ENCODE data around the gene RNF149. TPM values are rescaled to one million over a fixed set of nuclear protein-coding genes. Genes with fewer than 3 reads are reported as not detected.

RNF149 gene
- total and polyA plus RNA-seq, 9 of the 15 experiments (the other 6 are each of a cell fraction or from before 2014, with no cell fraction given) = 9.0 to 31.5 (median 22.8) TPM

- TF ChIP-seq CHAMP1 (IDR thresholded peaks at IDR 0.05) (no peak), RBFOX2 (IDR thresholded peaks at IDR 0.05; ENCODE audit: low read depth, low read length) (peak; percentile 94), RCOR1 (IDR thresholded peaks at IDR 0.05; ENCODE audit: borderline replicate concordance in 1 of 2, low read depth in 2 of 2, low read length in 2 of 2) (peak in 1 of 2 experiments; percentile 57; a peak in 1 of 4 replicates), SIN3B (IDR thresholded peaks at IDR 0.05; ENCODE audit: low read depth) (no peak), SMC3 (conservative IDR thresholded peaks at IDR 0.05; ENCODE audit: insufficient read depth, low read depth, low read length) (no peak), ZNF140 (CRISPR knock-in tag; IDR thresholded peaks at IDR 0.05) (no peak), DPF2 (IDR thresholded peaks at IDR 0.05) (peak; percentile 66; the same call in 1 of the 2 replicates), FOXJ2 (tag; IDR thresholded peaks at IDR 0.05) (no peak), POLR2AphosphoS5 (IDR thresholded peaks at IDR 0.05; ENCODE audit: control insufficient read depth, insufficient read depth, low read depth, low read length) (peak; percentile 68), JUN (IDR thresholded peaks at IDR 0.05; ENCODE audit: borderline replicate concordance, low read depth, low read length) (0 out of 2 replicates have a peak, but pooled peaks have one; percentile 9), JUN (CRISPR knock-in tag; IDR thresholded peaks at IDR 0.05; ENCODE audit: borderline replicate concordance) (peak; percentile 77; the same call in 1 of the 2 replicates), ZNF583 (CRISPR knock-in tag; IDR thresholded peaks at IDR 0.05) (0 out of 2 replicates have a peak, but pooled peaks have one; percentile 58), POLR2A (conservative IDR thresholded peaks at IDR 0.05) (peak; percentile 92), XRCC5 (IDR thresholded peaks at IDR 0.05; ENCODE audit: low read depth, low read length) (peak; percentile 80; the same call in 1 of the 2 replicates)
- TF ChIP-seq, protein P1, sequence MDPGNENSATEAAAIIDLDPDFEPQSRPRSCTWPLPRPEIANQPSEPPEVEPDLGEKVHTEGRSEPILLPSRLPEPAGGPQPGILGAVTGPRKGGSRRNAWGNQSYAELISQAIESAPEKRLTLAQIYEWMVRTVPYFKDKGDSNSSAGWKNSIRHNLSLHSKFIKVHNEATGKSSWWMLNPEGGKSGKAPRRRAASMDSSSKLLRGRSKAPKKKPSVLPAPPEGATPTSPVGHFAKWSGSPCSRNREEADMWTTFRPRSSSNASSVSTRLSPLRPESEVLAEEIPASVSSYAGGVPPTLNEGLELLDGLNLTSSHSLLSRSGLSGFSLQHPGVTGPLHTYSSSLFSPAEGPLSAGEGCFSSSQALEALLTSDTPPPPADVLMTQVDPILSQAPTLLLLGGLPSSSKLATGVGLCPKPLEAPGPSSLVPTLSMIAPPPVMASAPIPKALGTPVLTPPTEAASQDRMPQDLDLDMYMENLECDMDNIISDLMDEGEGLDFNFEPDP (CRISPR knock-in tag; IDR thresholded peaks at IDR 0.05) = no peak
- TF ChIP-seq, protein P2, sequence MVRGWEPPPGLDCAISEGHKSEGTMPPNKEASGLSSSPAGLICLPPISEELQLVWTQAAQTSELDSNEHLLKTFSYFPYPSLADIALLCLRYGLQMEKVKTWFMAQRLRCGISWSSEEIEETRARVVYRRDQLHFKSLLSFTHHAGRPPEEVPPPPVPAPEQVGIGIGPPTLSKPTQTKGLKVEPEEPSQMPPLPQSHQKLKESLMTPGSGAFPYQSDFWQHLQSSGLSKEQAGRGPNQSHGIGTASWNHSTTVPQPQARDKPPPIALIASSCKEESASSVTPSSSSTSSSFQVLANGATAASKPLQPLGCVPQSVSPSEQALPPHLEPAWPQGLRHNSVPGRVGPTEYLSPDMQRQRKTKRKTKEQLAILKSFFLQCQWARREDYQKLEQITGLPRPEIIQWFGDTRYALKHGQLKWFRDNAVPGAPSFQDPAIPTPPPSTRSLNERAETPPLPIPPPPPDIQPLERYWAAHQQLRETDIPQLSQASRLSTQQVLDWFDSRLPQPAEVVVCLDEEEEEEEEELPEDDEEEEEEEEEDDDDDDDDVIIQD (CRISPR knock-in tag; IDR thresholded peaks at IDR 0.05) = no peak
- TF ChIP-seq, protein P3, sequence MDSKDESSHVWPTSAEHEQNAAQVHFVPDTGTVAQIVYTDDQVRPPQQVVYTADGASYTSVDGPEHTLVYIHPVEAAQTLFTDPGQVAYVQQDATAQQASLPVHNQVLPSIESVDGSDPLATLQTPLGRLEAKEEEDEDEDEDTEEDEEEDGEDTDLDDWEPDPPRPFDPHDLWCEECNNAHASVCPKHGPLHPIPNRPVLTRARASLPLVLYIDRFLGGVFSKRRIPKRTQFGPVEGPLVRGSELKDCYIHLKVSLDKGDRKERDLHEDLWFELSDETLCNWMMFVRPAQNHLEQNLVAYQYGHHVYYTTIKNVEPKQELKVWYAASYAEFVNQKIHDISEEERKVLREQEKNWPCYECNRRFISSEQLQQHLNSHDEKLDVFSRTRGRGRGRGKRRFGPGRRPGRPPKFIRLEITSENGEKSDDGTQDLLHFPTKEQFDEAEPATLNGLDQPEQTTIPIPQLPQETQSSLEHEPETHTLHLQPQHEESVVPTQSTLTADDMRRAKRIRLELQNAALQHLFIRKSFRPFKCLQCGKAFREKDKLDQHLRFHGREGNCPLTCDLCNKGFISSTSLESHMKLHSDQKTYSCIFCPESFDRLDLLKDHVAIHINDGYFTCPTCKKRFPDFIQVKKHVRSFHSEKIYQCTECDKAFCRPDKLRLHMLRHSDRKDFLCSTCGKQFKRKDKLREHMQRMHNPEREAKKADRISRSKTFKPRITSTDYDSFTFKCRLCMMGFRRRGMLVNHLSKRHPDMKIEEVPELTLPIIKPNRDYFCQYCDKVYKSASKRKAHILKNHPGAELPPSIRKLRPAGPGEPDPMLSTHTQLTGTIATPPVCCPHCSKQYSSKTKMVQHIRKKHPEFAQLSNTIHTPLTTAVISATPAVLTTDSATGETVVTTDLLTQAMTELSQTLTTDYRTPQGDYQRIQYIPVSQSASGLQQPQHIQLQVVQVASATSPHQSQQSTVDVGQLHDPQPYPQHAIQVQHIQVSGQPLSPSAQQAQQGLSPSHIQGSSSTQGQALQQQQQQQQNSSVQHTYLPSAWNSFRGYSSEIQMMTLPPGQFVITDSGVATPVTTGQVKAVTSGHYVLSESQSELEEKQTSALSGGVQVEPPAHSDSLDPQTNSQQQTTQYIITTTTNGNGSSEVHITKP (IDR thresholded peaks at IDR 0.05; ENCODE audit: partially characterized antibody) = peak; percentile 72
- TF ChIP-seq, protein P4, sequence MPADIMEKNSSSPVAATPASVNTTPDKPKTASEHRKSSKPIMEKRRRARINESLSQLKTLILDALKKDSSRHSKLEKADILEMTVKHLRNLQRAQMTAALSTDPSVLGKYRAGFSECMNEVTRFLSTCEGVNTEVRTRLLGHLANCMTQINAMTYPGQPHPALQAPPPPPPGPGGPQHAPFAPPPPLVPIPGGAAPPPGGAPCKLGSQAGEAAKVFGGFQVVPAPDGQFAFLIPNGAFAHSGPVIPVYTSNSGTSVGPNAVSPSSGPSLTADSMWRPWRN (IDR thresholded peaks at IDR 0.05; ENCODE audit: low read depth) = peak; percentile 54; the same call in 1 of the 2 replicates
These were observed at the start of gene RNF149 (continued) for GRCh38 chr2:101308432-101309210.
